Smooth muscle cell (in vitro differentiated cells): Measurements from ENCODE around the gene IPO9. TPM values are rescaled to one million over a fixed set of nuclear protein-coding genes. Genes with fewer than 3 reads are reported as not detected.

Source experiments
- DNase-seq: peaks from one replicate; lab custom pipeline; 2025; ENCODE audit not compliant: unreplicated experiment; lab: John Stamatoyannopoulos, UW
- H2AFZ ChIP-seq: fragments of 200-600 bp; sonication (generic); 2 replicates; pipeline ENCODE4 v1.6.0; 2016; ENCODE audit warnings: antibody characterized with exemption, low read depth, mild to moderate bottlenecking
- H3F3A ChIP-seq: fragments of 200-600 bp; sonication (generic); 2 replicates; pipeline ENCODE4 v1.6.0; 2017; ENCODE audit warnings: antibody characterized with exemption, low read depth
- H3K27ac ChIP-seq: fragments of 200-600 bp; sonication (generic); 2 replicates; pipeline ENCODE4 v1.5.1; 2016; ENCODE audit warnings: low read depth, mild to moderate bottlenecking
- H3K27me3 ChIP-seq: fragments of 200-600 bp; sonication (generic); 2 replicates; pipeline ENCODE4 v1.6.1; 2016; ENCODE audit warnings: low read depth, mild to moderate bottlenecking
- H3K36me3 ChIP-seq: fragments of 200-600 bp; sonication (generic); 2 replicates; pipeline ENCODE4 v1.5.1; 2016; ENCODE audit warnings: low read depth
- H3K4me1 ChIP-seq: fragments of 200-600 bp; sonication (generic); 2 replicates; pipeline ENCODE4 v1.5.1; 2016; ENCODE audit warnings: low read depth
- H3K4me2 ChIP-seq: fragments of 200-600 bp; sonication (generic); 2 replicates; pipeline ENCODE4 v1.6.0; 2016; ENCODE audit warnings: mild to moderate bottlenecking
- H3K4me3 ChIP-seq: fragments of 200-600 bp; sonication (generic); 2 replicates; pipeline ENCODE4 v1.5.1; 2016; ENCODE audit warnings: mild to moderate bottlenecking
- H3K79me2 ChIP-seq: fragments of 200-600 bp; sonication (generic); 2 replicates; pipeline ENCODE4 v1.6.0; 2016; ENCODE audit warnings: low read depth, mild to moderate bottlenecking
- H3K9ac ChIP-seq: fragments of 200-600 bp; sonication (generic); 2 replicates; pipeline ENCODE4 v1.6.0; 2016; ENCODE audit warnings: low read depth
- H3K9me3 ChIP-seq: fragments of 200-600 bp; sonication (generic); replicated peaks from 2 replicates; pipeline ENCODE4 v1.5.1; 2016; ENCODE audit warnings: low read depth
- H4K20me1 ChIP-seq: fragments of 200-600 bp; sonication (generic); 2 replicates; pipeline ENCODE4 v1.6.0; 2016; ENCODE audit warnings: low read depth
- WGBS: methylation state at CpG from one replicate; pipeline ENCODE4 v1.1.7; 2016; ENCODE audit warnings: low lambda C conversion rate; 5-methylcytosine and 5-hydroxymethylcytosine counted together
- polyA plus RNA-seq: library from polyadenylated mRNA; unstranded; fragments of >200 nt; fragmentation: Nextera tagmentation; extraction: Ambion mirVana; gene quantifications from 2 replicates; pipeline ENCODE4 v1.2.1, GENCODE V29; 2016
- total RNA-seq: library from RNA; depleted of rRNA; stranded (reverse); fragments of >200 nt; gene quantifications from 2 replicates; pipeline ENCODE4 v1.2.3, GENCODE V29; 2014
- TF ChIP-seq, protein P1 (sequence below): fragments of 200-600 bp; sonication (generic); IDR thresholded peaks from 2 replicates; pipeline ENCODE4 v1.5.1; 2017; ENCODE audit warnings: borderline replicate concordance, mild to moderate bottlenecking, antibody characterized with exemption; ENCODE audit not compliant: insufficient read depth, poor library complexity, severe bottlenecking

IPO9 gene
- total and polyA plus RNA-seq, 2 experiments from 2014 or later = 24.9 to 43.6 TPM

DNA sequence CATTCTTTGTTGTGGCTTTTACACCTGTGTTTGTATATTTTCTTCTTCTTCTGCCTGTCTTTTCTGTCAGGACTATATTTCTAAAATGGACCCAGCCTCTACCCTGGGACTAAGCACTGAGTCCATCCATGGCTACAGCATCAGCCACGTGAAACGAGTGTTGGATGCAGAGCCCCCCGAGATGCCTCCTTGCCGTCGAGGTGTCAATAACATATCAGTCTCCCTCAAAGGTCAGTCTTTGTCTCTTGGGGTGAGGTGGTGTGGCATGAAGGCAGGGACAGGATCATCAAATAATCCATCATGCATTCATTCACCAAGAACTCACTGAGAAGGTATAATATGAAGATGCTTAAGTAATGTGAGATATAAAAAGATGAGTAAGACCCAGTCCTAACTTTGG, 19.1 kb upstream of the IPO9 start:
- no peaks in the 10 kb centered on the region for H3K27me3 ChIP-seq
- H2AFZ ChIP-seq = no peak overlapping the region
- H3K4me2 ChIP-seq = no peak overlapping the region
- no peaks in the 10 kb centered on the region for H3K79me2 ChIP-seq
- H3K4me3 ChIP-seq = no peak overlapping the region
- no peaks in the 10 kb centered on the region for H3K4me1 ChIP-seq
- no peak for DNase-seq
- H3K9me3 ChIP-seq = no peaks in the 10 kb centered on the region
- peaks cover 4% of the 10 kb centered on the region for H3F3A ChIP-seq
- H3K36me3 ChIP-seq = peaks cover 45% of the 10 kb centered on the region
- H3K9ac ChIP-seq = no peak overlapping the region
- no peak overlapping the region for H3K27ac ChIP-seq
- TF ChIP-seq, protein P1, sequence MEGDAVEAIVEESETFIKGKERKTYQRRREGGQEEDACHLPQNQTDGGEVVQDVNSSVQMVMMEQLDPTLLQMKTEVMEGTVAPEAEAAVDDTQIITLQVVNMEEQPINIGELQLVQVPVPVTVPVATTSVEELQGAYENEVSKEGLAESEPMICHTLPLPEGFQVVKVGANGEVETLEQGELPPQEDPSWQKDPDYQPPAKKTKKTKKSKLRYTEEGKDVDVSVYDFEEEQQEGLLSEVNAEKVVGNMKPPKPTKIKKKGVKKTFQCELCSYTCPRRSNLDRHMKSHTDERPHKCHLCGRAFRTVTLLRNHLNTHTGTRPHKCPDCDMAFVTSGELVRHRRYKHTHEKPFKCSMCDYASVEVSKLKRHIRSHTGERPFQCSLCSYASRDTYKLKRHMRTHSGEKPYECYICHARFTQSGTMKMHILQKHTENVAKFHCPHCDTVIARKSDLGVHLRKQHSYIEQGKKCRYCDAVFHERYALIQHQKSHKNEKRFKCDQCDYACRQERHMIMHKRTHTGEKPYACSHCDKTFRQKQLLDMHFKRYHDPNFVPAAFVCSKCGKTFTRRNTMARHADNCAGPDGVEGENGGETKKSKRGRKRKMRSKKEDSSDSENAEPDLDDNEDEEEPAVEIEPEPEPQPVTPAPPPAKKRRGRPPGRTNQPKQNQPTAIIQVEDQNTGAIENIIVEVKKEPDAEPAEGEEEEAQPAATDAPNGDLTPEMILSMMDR = no peak
- WGBS = 100% methylated on average over 5 of the region's 5 CpGs
- no peaks in the 10 kb centered on the region for H4K20me1 ChIP-seq

DNA sequence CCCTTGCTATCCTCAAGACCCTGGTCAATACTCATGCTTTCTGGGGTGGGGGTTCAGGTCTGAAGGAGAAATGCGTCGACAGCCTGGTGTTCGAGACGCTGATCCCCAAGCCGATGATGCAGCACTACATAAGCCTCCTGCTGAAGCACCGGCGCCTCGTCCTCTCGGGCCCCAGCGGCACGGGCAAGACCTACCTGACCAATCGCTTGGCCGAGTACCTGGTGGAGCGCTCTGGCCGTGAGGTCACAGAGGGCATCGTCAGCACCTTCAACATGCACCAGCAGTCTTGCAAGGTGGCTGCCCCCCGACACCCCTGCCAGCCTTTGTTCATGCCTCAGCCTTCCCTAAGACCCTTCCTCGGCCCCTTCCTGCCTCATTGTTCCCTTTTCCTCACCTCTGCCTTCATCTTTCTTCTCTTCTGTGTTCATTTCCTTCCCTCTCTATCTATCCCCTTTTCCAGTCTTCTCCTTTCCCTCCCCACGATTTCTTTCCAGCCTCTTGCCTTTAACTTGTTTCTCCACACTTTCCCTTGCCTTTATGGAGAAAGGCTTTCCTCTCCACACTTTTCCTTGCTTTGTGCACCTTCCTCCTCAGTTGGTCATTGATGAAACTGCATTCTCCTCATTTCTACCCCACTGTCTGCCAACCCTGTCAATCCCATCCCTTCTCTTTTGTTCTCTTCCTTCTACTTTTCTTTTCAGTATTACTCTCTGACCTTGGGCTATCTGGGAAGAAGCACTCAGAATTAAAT, 18.3 kb upstream of the IPO9 start:
- 97% methylated on average over 15 of the region's 19 CpGs for WGBS
- H3K4me2 ChIP-seq = no peak overlapping the region

DNA sequence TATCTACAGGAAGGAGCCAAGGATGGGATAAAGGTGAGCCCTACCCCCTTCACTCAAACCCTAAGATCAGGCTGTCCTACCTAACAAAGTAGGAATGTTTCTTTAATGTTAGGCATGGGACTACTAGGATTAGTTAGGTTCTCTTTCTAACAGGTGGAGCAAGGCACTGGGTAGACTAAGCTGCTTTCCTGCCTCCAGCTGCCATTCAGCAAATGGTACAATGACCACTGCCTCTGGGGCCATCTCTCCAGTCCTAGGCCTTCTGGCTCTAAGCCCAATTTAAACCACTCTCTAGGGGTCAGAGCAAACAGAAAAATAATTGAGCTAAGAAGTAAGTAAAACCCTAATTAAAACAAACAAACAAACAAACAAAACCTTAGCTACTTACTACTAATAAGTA, 15.7 kb upstream of the IPO9 start:
- no peaks in the 10 kb centered on the region for H3F3A ChIP-seq
- H3K4me2 ChIP-seq = no peak overlapping the region
- no peak overlapping the region for H3K4me3 ChIP-seq
- no peak overlapping the region for H2AFZ ChIP-seq
- H3K4me1 ChIP-seq = no peaks in the 10 kb centered on the region
- H3K9ac ChIP-seq = no peak overlapping the region
- peaks cover 40% of the 10 kb centered on the region for H3K36me3 ChIP-seq
- no peaks in the 10 kb centered on the region for H3K9me3 ChIP-seq
- H4K20me1 ChIP-seq = peaks cover 4% of the 10 kb centered on the region
- DNase-seq = no peak
- H3K27me3 ChIP-seq = no peaks in the 10 kb centered on the region
- TF ChIP-seq, protein P1 = no peak
- H3K27ac ChIP-seq = no peak overlapping the region
- no peaks in the 10 kb centered on the region for H3K79me2 ChIP-seq

More for the DNA sequence above, 18.3 kb upstream of the IPO9 start:
- H3F3A ChIP-seq = no peaks in the 10 kb centered on the region
- TF ChIP-seq, protein P1 = no peak
- no peak overlapping the region for H3K27ac ChIP-seq
- H3K79me2 ChIP-seq = no peaks in the 10 kb centered on the region
- H3K9me3 ChIP-seq = no peaks in the 10 kb centered on the region
- no peaks in the 10 kb centered on the region for H3K4me1 ChIP-seq
- DNase-seq = no peak
- H3K36me3 ChIP-seq = peaks cover 45% of the 10 kb centered on the region
- H2AFZ ChIP-seq = no peak overlapping the region
- H4K20me1 ChIP-seq = no peaks in the 10 kb centered on the region
- no peak overlapping the region for H3K9ac ChIP-seq
- no peak overlapping the region for H3K4me3 ChIP-seq
- no peaks in the 10 kb centered on the region for H3K27me3 ChIP-seq

DNA sequence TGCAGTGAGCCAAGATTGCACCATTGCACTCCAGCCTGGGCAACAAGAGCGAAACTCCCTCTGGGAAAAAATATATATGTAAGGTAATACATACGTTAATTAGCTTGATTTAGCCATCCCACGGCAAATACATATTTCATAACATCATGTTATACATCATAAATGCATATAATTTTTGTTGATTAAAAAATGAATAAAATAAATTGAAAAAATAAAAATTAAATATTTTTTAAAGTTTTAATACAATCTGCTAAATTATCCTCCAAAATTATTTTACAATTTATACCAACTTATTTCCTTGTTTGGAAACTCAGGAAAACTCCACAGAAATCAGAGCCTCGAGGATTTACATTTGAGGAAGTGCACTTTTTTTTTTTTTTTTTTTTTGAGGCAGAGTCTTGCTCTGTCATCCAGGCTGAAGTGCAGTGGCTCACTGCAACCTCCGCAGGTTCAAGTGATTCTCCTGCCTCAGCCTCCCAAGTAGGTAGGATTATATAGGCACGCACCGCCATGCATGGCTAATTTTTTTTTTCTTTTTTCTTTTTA, 12.6 kb upstream of the IPO9 start:
- DNase-seq = no peak
- H3F3A ChIP-seq = peaks cover 13% of the 10 kb centered on the region
- H3K27me3 ChIP-seq = no peaks in the 10 kb centered on the region
- H3K36me3 ChIP-seq = peaks cover 47% of the 10 kb centered on the region
- no peaks in the 10 kb centered on the region for H3K79me2 ChIP-seq
- no peak overlapping the region for H3K4me3 ChIP-seq
- TF ChIP-seq, protein P1 = no peak
- H3K27ac ChIP-seq = no peak overlapping the region
- H4K20me1 ChIP-seq = peaks cover 4% of the 10 kb centered on the region
- no peak overlapping the region for H3K9ac ChIP-seq
- H3K4me1 ChIP-seq = no peaks in the 10 kb centered on the region
- H3K4me2 ChIP-seq = no peak overlapping the region
- H2AFZ ChIP-seq = no peak overlapping the region
- H3K9me3 ChIP-seq = no peaks in the 10 kb centered on the region
- WGBS = 99% methylated on average over 7 of the region's 7 CpGs
